EH (cell line): Measurements from ENCODE around the gene IFNA1.
A peak's percentile ranks its signal among the peaks of the same experiment; 100 is the strongest.

Source experiments
- DNase-seq: peaks from one replicate; pipeline ENCODE4 v3.0.0-alpha.2; 2015; ENCODE audit warnings: low read depth

IFNA1 gene

GRCh38 chr9:21449312-21449711 is 9.1 kb downstream of the IFNA1 start:
- DNase-seq, result peak; percentile 31

GRCh38 chr9:21450733-21451394 is 10.6 kb downstream of the IFNA1 start:
- DNase-seq, result peak; percentile 66

- DNase-seq, result no peak
These were observed 12.4 kb downstream of the IFNA1 start for GRCh38 chr9:21452681-21453080.

- peak; percentile 55 for DNase-seq
These were observed 13.9 kb downstream of the IFNA1 start for GRCh38 chr9:21454149-21454548.

GRCh38 chr9:21455320-21455719 is 15.1 kb downstream of the IFNA1 start:
- DNase-seq, result peak; percentile 59

- no peak for DNase-seq
These were observed 21.1 kb downstream of the IFNA1 start for GRCh38 chr9:21461377-21461776.

GRCh38 chr9:21465138-21465537 is 24.9 kb downstream of the IFNA1 start:
- DNase-seq, result no peak

- DNase-seq, result peak; percentile 70
These were observed 25.8 kb downstream of the IFNA1 start for GRCh38 chr9:21465859-21466518.

- no peak for DNase-seq
These were observed 29.9 kb downstream of the IFNA1 start for GRCh38 chr9:21470126-21470525.

GRCh38 chr9:21473236-21473635 is 33.0 kb downstream of the IFNA1 start:
- no peak for DNase-seq

- DNase-seq, result no peak
These were observed 37.2 kb downstream of the IFNA1 start for GRCh38 chr9:21477466-21477865.

- no peak for DNase-seq
These were observed 39.0 kb downstream of the IFNA1 start for GRCh38 chr9:21479152-21479702.

- DNase-seq, result no peak
These were observed 41.3 kb downstream of the IFNA1 start for GRCh38 chr9:21481470-21482056.

- DNase-seq, result no peak
These were observed 42.0 kb downstream of the IFNA1 start, which contains the start of gene IFNE for GRCh38 chr9:21482213-21482612. Gene IFNE, minus strand, starts transcription at chr9:21482313. Its CDS starts 619 bp downstream, at chr9:21481694.
